HG03469 (cell line): ENCODE measurements around the gene CD59.
"Not testable (repeated sequence)": the region's sequence is repeated elsewhere in the genome, so short reads cannot be mapped to it uniquely, and the experiment has no call there.

Experiments used
- ATAC-seq: cut with Tn5 transposase; IDR thresholded peaks from one replicate; pipeline ENCODE4 v1.9.1; 2021; ENCODE audit warnings: mild to moderate bottlenecking, moderate library complexity, moderate number of reproducible peaks; ENCODE audit not compliant: unreplicated experiment

Gene CD59

DNA sequence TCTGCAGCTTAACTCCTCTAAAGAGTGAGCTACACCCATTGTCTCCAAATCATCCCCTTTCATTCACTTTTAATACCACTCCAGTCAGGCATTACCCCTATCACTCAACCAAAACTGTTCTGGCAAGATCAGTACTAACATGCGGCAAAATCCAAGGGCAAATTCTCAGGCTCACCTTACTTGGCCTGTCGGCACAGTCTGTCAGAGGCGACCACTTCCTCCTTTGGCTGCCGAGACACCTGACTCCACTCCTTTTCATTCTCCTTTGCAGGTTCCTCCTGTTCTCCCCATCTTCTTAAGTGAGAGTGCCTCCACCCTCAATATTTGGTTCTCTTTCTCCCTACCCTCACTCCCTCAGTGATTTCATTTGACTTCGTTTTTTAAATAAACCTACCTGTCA, 39.8 kb downstream of the CD59 start:
- ATAC-seq: no peak

DNA sequence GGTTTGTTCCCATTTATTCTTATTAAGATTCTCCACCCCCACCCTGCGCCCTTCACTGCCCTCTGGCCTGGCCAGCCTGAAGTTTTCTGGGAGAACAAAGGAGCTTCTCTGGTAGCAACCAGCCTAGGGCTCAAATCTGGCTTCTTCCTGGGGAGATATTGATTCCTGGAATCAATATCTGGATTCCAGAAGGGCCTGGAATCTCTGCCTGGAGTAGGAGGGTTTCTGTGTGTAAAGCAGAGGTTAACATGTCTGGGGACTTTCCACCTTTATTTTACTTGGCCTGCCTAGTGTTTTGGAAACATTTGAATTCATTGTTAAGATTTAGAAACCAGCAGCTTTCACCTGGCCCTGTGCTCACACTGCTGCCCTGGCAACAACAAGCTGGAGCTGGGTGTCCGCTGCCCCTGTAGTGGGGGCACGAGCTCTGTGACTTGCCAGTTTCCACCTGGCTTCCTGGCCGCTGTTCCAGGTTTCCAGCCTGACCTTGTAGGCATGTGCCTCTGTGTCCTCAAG, 41.1 kb downstream of the CD59 start:
- ATAC-seq: no peak

GRCh38 chr11:33694346-33695050, 41.7 kb downstream of the CD59 start:
- no peak for ATAC-seq

GRCh38 chr11:33692541-33692940, 43.7 kb downstream of the CD59 start:
- no peak for ATAC-seq

- no peak for ATAC-seq
These were observed 44.2 kb downstream of the CD59 start for GRCh38 chr11:33692013-33692504.

- no peak for ATAC-seq
These were observed 45.0 kb downstream of the CD59 start for GRCh38 chr11:33691066-33691864.

DNA sequence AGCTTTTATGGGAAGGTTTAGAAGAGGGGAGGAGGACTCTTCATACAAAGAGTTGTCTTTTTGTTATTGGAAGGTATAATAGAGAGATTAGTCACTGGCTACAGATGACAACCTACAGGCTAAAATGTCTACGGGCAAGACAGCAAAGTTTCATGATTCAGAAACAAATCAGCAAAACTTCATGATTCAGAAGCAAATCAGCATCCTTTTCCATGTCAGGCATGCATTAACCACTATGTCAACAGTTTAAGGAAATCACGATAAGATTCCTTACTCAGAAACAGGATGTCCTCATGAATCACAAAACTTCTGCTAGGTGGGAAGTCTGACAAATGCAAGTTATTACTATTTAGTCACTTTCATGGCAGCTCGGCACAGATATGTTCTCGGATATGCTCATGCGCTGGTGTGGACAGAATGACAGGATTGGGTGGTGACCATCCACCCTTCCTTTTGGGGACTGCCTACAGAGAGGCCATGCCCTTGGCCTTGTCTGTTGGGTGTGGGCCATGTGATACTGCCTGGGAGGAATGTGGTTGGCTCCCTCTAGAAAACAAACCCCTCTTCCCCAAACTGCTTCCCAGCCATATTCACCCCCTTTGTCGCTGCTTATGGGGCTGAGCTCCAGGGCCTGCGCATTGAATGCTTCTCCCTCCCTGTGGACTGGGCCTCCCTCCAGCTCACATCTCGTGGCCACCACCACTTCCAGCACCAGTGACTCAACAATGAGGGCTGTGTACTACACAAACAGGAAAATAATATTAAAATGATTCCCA, 45.7 kb downstream of the CD59 start:
- ATAC-seq: no peak

- no peak for ATAC-seq
These were observed 46.7 kb downstream of the CD59 start for GRCh38 chr11:33689501-33689900.

GRCh38 chr11:33689085-33689484, 47.1 kb downstream of the CD59 start:
- no peak for ATAC-seq

GRCh38 chr11:33687733-33688479, 48.3 kb downstream of the CD59 start:
- no peak for ATAC-seq

GRCh38 chr11:33685082-33685481, 51.1 kb downstream of the CD59 start:
- no peak for ATAC-seq

- ATAC-seq: no peak
These were observed 52.1 kb downstream of the CD59 start for GRCh38 chr11:33684003-33684706.

GRCh38 chr11:33682446-33682845, 53.8 kb downstream of the CD59 start:
- ATAC-seq: no peak

- no peak for ATAC-seq
These were observed 54.2 kb downstream of the CD59 start for GRCh38 chr11:33682019-33682418.

DNA sequence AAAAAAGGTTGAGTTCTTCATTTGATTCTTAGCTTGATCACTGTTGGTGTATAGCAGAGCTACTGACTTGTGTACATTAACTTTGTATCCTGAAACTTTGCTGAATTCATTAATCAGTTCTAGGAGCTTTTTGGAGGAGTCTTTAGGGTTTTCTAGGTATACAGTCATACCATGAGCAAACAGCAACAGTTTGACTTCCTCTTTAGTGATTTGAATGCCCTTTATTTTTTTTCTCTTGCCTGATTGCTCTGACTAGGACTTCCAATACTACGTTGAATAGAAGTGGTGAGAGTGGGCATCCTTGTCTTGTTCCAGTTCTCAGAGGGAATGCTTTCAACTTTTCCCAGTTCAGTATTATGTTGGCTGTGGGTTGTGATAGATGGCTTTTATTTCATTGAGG, 57.6 kb downstream of the CD59 start:
- not testable (repeated sequence) for ATAC-seq

DNA sequence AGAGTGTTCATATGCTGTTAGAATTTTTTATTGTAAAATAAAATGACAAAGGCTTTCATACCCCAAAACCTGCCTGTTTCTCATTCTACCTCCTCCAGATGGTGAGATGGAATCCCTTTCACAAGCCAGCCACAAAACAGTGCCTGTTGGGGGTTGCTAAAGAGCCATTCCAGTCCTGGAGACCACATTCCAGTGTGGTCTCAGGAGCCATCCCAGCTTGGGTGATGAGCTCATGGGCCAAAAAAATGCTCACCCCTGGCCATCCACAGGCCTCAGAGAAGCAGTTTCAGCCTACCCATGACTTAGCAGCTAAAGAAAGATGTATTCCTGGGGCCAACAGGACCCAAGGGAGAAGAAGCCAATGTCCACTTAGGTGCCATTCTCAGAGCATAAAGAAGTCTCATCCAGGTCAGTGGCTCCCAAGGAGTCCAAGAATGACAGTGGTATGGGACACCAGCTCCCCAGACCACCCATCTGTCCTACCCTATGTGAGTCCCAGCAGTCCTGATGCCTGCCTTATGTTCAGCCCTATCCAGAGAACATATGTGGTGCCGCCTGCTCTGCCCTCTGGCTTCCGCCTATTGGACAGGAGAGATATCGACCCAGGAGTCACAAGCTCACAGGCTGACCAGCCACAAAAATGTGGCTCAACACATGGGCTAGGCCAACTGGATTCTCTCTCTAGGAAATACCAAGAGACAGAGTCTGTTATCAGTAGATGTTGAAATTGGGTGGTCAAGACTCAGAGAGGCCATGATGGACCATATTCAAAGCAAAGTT, 62.0 kb downstream of the CD59 start:
- ATAC-seq: no peak

DNA sequence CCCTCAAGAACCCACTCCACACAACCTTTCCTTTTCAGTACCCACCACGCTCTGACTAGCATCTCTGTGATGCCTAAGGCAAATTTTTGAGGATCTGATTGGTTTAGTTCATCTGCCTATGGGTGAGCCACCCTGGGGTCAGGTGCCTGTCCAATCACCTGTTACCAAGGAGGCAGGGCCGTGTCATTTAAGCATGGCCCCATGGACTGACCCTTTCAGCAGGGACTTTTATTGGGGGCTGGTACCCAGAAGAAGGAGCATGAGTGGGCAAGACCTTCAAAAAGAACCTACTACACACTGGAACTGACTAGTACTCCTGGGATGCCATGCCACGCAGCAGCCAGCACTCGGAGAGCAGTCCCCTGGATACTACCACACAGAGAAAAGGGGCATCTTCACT, 64.0 kb downstream of the CD59 start:
- no peak for ATAC-seq

- ATAC-seq: no peak
These were observed 65.8 kb downstream of the CD59 start for GRCh38 chr11:33670250-33671011.
